WERI-Rb-1 (cell line): ENCODE results near the gene RAF1.

Source experiments
- DNase-seq: peaks from one replicate; pipeline ENCODE4 v3.0.0-alpha.2; 2020
- H3K27ac ChIP-seq: fragments of 250-450 bp; sonication (Bioruptor Pico); 2 replicates; pipeline ENCODE4 v1.5.1; 2020; ENCODE audit warnings: mild to moderate bottlenecking, moderate library complexity
- H3K27me3 ChIP-seq: fragments of 250-450 bp; sonication (Bioruptor Pico); 2 replicates; pipeline ENCODE4 v1.5.1; 2021; ENCODE audit warnings: mild to moderate bottlenecking, low read depth, moderate library complexity; ENCODE audit not compliant: insufficient read depth, severe bottlenecking
- H3K36me3 ChIP-seq: fragments of 250-450 bp; sonication (Bioruptor Pico); 2 replicates; pipeline ENCODE4 v1.5.1; 2020; ENCODE audit warnings: mild to moderate bottlenecking, moderate library complexity
- H3K4me3 ChIP-seq: 2 replicates; pipeline ENCODE4 v1.5.1; 2011; ENCODE audit warnings: low read depth, mild to moderate bottlenecking, control low read depth, low read length
- H3K9me3 ChIP-seq: fragments of 250-450 bp; sonication (Bioruptor Pico); 2 replicates; pipeline ENCODE4 v1.5.1; 2021; ENCODE audit warnings: mild to moderate bottlenecking, moderate library complexity; ENCODE audit not compliant: severe bottlenecking
- TF ChIP-seq, protein P1 (sequence below): IDR thresholded peaks from 2 replicates; pipeline ENCODE4 v1.5.1; 2011; ENCODE audit warnings: low read depth, mild to moderate bottlenecking, control low read depth, inconsistent platforms, low read length

The RAF1 gene

GRCh38 chr3:12608376-12608775 lies 55.5 kb downstream of the RAF1 start:
- H3K36me3 ChIP-seq, result peaks cover 90% of the 10 kb centered on the region
- no peak for DNase-seq
- no peak overlapping the region for H3K27ac ChIP-seq
- TF ChIP-seq, protein P1, sequence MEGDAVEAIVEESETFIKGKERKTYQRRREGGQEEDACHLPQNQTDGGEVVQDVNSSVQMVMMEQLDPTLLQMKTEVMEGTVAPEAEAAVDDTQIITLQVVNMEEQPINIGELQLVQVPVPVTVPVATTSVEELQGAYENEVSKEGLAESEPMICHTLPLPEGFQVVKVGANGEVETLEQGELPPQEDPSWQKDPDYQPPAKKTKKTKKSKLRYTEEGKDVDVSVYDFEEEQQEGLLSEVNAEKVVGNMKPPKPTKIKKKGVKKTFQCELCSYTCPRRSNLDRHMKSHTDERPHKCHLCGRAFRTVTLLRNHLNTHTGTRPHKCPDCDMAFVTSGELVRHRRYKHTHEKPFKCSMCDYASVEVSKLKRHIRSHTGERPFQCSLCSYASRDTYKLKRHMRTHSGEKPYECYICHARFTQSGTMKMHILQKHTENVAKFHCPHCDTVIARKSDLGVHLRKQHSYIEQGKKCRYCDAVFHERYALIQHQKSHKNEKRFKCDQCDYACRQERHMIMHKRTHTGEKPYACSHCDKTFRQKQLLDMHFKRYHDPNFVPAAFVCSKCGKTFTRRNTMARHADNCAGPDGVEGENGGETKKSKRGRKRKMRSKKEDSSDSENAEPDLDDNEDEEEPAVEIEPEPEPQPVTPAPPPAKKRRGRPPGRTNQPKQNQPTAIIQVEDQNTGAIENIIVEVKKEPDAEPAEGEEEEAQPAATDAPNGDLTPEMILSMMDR, result no peak
- H3K9me3 ChIP-seq, result no peaks in the 10 kb centered on the region
- H3K27me3 ChIP-seq, result no peaks in the 10 kb centered on the region
- H3K4me3 ChIP-seq, result no peak overlapping the region

GRCh38 chr3:12603969-12604368 lies 59.9 kb downstream of the RAF1 start:
- no peaks in the 10 kb centered on the region for H3K9me3 ChIP-seq
- peaks cover 94% of the 10 kb centered on the region for H3K36me3 ChIP-seq
- no peak for DNase-seq

GRCh38 chr3:12601072-12601471 lies 62.8 kb downstream of the RAF1 start:
- Histone ChIP-seq H3K27me3 (no peaks in the 10 kb centered on the region), H3K4me3 (no peak overlapping the region), H3K36me3 (peaks cover 93% of the 10 kb centered on the region), H3K9me3 (no peaks in the 10 kb centered on the region), H3K27ac (no peak overlapping the region)
- no peak for DNase-seq
- TF ChIP-seq, protein P1, result no peak

More at GRCh38 chr3:12603969-12604368, 59.9 kb downstream of the RAF1 start:
- Histone ChIP-seq H3K4me3 (no peak overlapping the region), H3K27me3 (no peaks in the 10 kb centered on the region), H3K27ac (no peak overlapping the region)
- TF ChIP-seq, protein P1, result no peak

DNA sequence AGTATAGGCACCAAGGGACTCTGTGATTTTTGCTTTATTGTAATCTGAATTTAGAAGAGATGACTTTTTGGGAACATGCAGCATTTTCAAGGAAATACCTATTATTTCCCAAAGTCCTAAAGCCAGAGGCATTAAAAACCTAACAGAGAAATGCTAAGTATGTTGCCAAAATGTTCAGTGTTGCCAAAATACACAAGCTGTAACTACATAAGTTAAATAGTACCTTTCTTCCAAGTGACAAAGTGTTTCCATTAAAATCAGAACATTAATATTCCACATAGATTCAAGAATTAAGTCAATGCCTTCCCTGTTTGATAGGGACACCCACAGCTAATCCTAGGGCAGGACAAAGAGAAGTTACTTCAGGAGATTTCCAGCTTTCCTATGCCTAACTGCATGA lies 65.0 kb downstream of the RAF1 start:
- H3K27me3 ChIP-seq, result no peaks in the 10 kb centered on the region
- H3K9me3 ChIP-seq, result no peaks in the 10 kb centered on the region
- peaks cover 91% of the 10 kb centered on the region for H3K36me3 ChIP-seq
- H3K27ac ChIP-seq, result no peak overlapping the region
- TF ChIP-seq, protein P1, result no peak
- DNase-seq, result no peak
- H3K4me3 ChIP-seq, result no peak overlapping the region

GRCh38 chr3:12593473-12593872 lies 70.4 kb downstream of the RAF1 start:
- TF ChIP-seq, protein P1, result no peak
- no peak for DNase-seq
- no peak overlapping the region for H3K27ac ChIP-seq
- H3K36me3 ChIP-seq, result peaks cover 90% of the 10 kb centered on the region
- H3K4me3 ChIP-seq, result no peak overlapping the region
- no peaks in the 10 kb centered on the region for H3K27me3 ChIP-seq
- H3K9me3 ChIP-seq, result no peaks in the 10 kb centered on the region

DNA sequence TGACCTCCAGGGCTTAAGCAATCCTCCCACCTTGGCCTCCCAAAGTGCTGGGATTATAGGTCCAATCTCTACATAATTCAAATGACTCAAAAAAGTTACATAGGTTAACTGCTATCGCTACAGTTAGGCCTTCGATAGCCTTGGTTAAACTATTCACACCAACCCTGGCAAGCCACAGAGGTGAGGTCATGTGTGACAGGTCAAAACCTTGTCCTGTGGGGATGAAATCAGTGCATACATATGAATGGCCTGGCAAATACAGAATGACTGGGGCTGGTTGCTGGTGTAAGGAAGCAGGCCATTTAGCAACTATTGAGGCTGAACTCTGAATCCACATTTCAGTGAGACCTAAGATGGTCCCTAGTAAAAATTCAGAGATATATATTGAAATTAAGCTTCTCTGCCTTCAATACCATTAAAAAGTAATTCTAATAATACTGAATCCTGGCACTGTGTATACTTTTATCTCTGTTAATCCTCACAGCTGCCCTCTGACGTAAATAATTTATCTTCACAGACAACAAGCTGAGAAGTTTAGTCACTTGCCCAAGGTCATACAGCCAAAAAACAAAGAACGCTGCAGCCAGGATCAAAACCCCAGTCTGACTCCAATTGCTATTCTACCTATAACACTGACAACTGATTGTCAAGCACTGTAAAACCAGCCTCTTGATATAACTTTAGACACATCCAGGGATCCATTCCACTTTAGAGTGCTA lies 71.8 kb downstream of the RAF1 start:
- H3K27ac ChIP-seq, result no peak overlapping the region
- H3K4me3 ChIP-seq, result no peak overlapping the region
- H3K36me3 ChIP-seq, result peaks cover 86% of the 10 kb centered on the region
- no peak for DNase-seq
- H3K9me3 ChIP-seq, result no peaks in the 10 kb centered on the region
- no peaks in the 10 kb centered on the region for H3K27me3 ChIP-seq
- TF ChIP-seq, protein P1, result no peak
